Common myeloid progenitor, CD34-positive (primary cell): ENCODE measurements around the gene IPCEF1.

Experiments
- CTCF ChIA-PET: fragments of 350-600 bp; sonication (Branson Sonifier 250); formaldehyde crosslinking; loops from one replicate; lab custom pipeline; 2021; ENCODE audit warnings: antibody characterized with exemption; lab: Charles Lee
- POLR2A ChIA-PET: fragments of 350-600 bp; sonication (Branson Sonifier 250); formaldehyde crosslinking; loops from one replicate; lab custom pipeline; 2021; ENCODE audit warnings: antibody characterized with exemption; lab: Charles Lee
- DNase-seq, 3 donors: peaks; one replicate each; pipeline versions ENCODE4 v3.0.0 to v3.0.0-alpha.2; 2013
- H3K27ac ChIP-seq, 2 experiments: 1 replicate in 1 of 2; 2 replicates in 1 of 2; pipeline ENCODE4 v1.7.0; 2013; ENCODE audit warnings: inconsistent platforms in 2 of 2, low read length in 2 of 2, mild to moderate bottlenecking in 2 of 2, low read depth in 1 of 2, moderate library complexity in 1 of 2; ENCODE audit not compliant: severe bottlenecking in 2 of 2, insufficient read depth in 1 of 2, poor library complexity in 1 of 2
- H3K27me3 ChIP-seq, 5 experiments: replicated peaks in 2 of 5; 1 replicate in 3 of 5; 2 replicates in 2 of 5; pipeline versions ENCODE4 v1.6.1 to v1.7.0; 2013; ENCODE audit warnings: low read length in 4 of 5, mild to moderate bottlenecking in 2 of 5, moderate library complexity in 2 of 5, inconsistent platforms in 1 of 5; ENCODE audit not compliant: insufficient read depth in 5 of 5, control insufficient read depth in 4 of 5
- H3K36me3 ChIP-seq, 4 experiments: 1 replicate in 2 of 4; 2 replicates in 2 of 4; pipeline versions ENCODE4 v1.6.1 to v1.7.0; 2013; ENCODE audit warnings: low read length in 3 of 4, control low read depth in 1 of 4, mild to moderate bottlenecking in 1 of 4; ENCODE audit not compliant: control insufficient read depth in 4 of 4, insufficient read depth in 4 of 4
- H3K4me1 ChIP-seq, 4 experiments: 1 replicate in 3 of 4; 2 replicates in 1 of 4; pipeline versions ENCODE4 v1.6.1 to v1.7.1; 2013; ENCODE audit warnings: low read length in 3 of 4, mild to moderate bottlenecking in 3 of 4, control low read depth in 1 of 4, inconsistent platforms in 1 of 4, moderate library complexity in 1 of 4; ENCODE audit not compliant: control insufficient read depth in 4 of 4, insufficient read depth in 4 of 4; ENCODE audit errors: control extremely low read depth in 1 of 4
- H3K4me3 ChIP-seq, 7 experiments: 1 replicate in 4 of 7; 2 replicates in 3 of 7; pipeline versions ENCODE4 v1.5.1 to v1.7.0; 2013; ENCODE audit warnings: mild to moderate bottlenecking in 7 of 7, low read length in 6 of 7, moderate library complexity in 6 of 7, inconsistent platforms in 2 of 7, low read depth in 2 of 7, control low read depth in 1 of 7; ENCODE audit not compliant: insufficient read depth in 4 of 7, control insufficient read depth in 1 of 7; ENCODE audit errors: extremely low read depth in 1 of 7
- H3K9me3 ChIP-seq, 5 experiments: 1 replicate in 4 of 5; 2 replicates in 1 of 5; pipeline versions ENCODE4 v1.6.1 to v1.7.1; 2013; ENCODE audit warnings: low read length in 4 of 5, mild to moderate bottlenecking in 2 of 5, inconsistent platforms in 1 of 5, low read depth in 1 of 5, moderate library complexity in 1 of 5; ENCODE audit not compliant: control insufficient read depth in 4 of 5, insufficient read depth in 2 of 5; ENCODE audit errors: control extremely low read depth in 1 of 5
- WGBS: methylation state at CpG from one replicate; pipeline ENCODE4 v1.1.5; 2013; ENCODE audit not compliant: insufficient coverage; 5-methylcytosine and 5-hydroxymethylcytosine counted together

Gene IPCEF1

GRCh38 chr6:154122195-154122925 is 234.2 kb downstream of the IPCEF1 start:
- POLR2A ChIA-PET: no interaction called here
- 100% methylated on average over 2 of the region's 2 CpGs for WGBS
- Histone ChIP-seq H3K4me1 (peaks cover 4 to 33% (median 15%) of the 10 kb centered on the region in 4 experiments), H3K9me3 (peaks cover 0 to 13% (median 2%) of the 10 kb centered on the region in 5 experiments), H3K27me3 (peaks cover 0 to 2% (median 0%) of the 10 kb centered on the region in 5 experiments), H3K27ac (no peak overlapping the region), H3K36me3 (no peaks in the 10 kb centered on the region), H3K4me3 (no peak overlapping the region)
- CTCF ChIA-PET: no interaction called here
- DNase-seq: no peak

- CTCF ChIA-PET: no interaction called here
- Histone ChIP-seq H3K27me3 (peaks cover 0 to 2% (median 0%) of the 10 kb centered on the region in 5 experiments), H3K4me3 (no peak overlapping the region), H3K4me1 (no peaks in the 10 kb centered on the region), H3K27ac (no peak overlapping the region), H3K36me3 (no peaks in the 10 kb centered on the region), H3K9me3 (peaks cover 0 to 7% (median 0%) of the 10 kb centered on the region in 5 experiments)
- no peak for DNase-seq
- 94% methylated on average over 4 of the region's 4 CpGs for WGBS
- POLR2A ChIA-PET: no interaction called here
Observed at GRCh38 chr6:154117485-154117884, 239.1 kb downstream of the IPCEF1 start.

DNA sequence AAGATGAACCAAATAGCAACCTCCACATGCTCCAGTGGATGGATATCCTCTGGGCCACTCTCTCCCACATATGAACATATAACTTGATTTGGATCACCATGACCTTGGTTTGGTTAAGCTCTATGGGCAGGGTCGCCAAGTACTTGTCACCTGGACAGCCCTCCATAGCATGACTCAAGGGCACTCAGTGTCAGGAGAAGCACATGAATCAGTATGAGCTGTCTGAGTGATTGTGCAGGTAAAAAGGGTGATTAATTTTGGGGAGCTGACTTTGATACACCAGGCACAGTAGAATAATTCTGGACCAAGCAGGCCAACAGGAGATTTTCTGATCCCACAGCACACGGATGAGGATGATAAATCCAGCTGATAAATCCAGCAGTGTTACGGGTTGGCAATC is 243.2 kb downstream of the IPCEF1 start:
- H3K36me3 ChIP-seq: no peaks in the 10 kb centered on the region
- H3K4me1 ChIP-seq: no peaks in the 10 kb centered on the region
- ChIA-PET POLR2A (no interaction called here), CTCF (interaction anchor here (0.7 kb wide), 1 partner anchor 257 kb away, joined by 3 read pairs; no protein-coding TSS in a partner anchor)
- no peak overlapping the region for H3K4me3 ChIP-seq
- no peaks in the 10 kb centered on the region for H3K27me3 ChIP-seq
- peaks cover 0 to 2% (median 0%) of the 10 kb centered on the region in 5 experiments for H3K9me3 ChIP-seq
- whole genome bisulfite sequencing: 100% methylated on average over 2 of the region's 3 CpGs
- H3K27ac ChIP-seq: no peak overlapping the region
- DNase-seq: no peak

- Histone ChIP-seq H3K27ac (no peak overlapping the region), H3K4me3 (no peak overlapping the region), H3K27me3 (no peaks in the 10 kb centered on the region), H3K36me3 (no peaks in the 10 kb centered on the region), H3K4me1 (no peaks in the 10 kb centered on the region), H3K9me3 (peaks cover 0 to 2% (median 0%) of the 10 kb centered on the region in 5 experiments)
- POLR2A ChIA-PET: no interaction called here
- CTCF ChIA-PET: no interaction called here
- 100% methylated on average over 2 of the region's 2 CpGs for WGBS
- no peak for DNase-seq
Observed at GRCh38 chr6:154112181-154112809, 244.3 kb downstream of the IPCEF1 start.

DNA sequence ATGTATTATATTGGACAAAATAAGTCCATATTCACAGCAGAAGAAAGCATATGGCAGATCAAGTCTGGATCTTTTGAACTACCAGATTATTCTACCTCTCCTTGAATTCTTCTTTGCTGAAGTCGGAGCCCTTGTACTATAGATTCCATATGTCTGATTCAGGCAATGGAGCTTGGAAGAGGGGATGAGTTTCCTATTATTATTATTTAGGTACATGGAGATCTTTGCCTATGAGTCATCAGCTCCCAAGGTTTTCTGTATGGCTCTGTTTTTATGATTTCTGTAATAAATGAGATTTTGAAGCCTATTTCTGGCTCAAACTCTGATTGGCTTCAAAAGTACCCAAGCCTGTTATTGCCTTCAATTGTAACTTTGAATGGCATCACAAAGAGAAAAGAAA is 245.6 kb downstream of the IPCEF1 start:
- CTCF ChIA-PET: no interaction called here

DNA sequence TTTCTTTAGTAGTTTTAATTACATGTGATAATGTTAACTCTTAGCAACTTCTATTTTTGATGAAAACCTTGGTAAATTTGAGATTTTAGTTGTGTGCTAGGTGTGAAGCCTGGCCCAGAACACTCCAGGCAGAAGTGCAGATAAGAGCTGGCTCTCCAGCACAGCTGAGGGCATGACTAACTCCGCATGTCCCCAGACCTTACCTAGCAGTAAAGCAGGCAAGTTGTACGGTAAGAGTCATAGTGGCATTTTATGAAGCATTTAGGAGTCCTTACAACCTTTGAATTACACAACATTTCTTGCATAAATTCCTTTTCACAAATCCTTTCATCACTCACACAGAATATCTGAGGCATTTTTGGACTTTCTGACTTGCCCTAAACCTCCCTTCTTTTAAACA is 250.4 kb downstream of the IPCEF1 start:
- ChIA-PET POLR2A (no interaction called here), CTCF (no interaction called here)
- DNase-seq: no peak
- Histone ChIP-seq H3K27me3 (no peaks in the 10 kb centered on the region), H3K9me3 (peaks cover 0 to 4% (median 0%) of the 10 kb centered on the region in 5 experiments), H3K4me1 (no peaks in the 10 kb centered on the region), H3K27ac (no peak overlapping the region), H3K36me3 (no peaks in the 10 kb centered on the region), H3K4me3 (no peak overlapping the region)
- WGBS: 100% methylated on average over 1 of the region's 2 CpGs

More for the DNA sequence above, 245.6 kb downstream of the IPCEF1 start:
- no peak for DNase-seq
- H3K27me3 ChIP-seq: no peaks in the 10 kb centered on the region
- no peak overlapping the region for H3K27ac ChIP-seq
- H3K36me3 ChIP-seq: no peaks in the 10 kb centered on the region
- WGBS: no CpG with 5 or more reads among the region's 1 CpG
- peaks cover 0 to 2% (median 0%) of the 10 kb centered on the region in 5 experiments for H3K9me3 ChIP-seq
- POLR2A ChIA-PET: no interaction called here
- no peak overlapping the region for H3K4me3 ChIP-seq
- H3K4me1 ChIP-seq: no peaks in the 10 kb centered on the region
